ENCODE measurements around the gene FBXO34.

FBXO34 gene

GRCh38 chr14:55386037-55386808, 115.0 kb downstream of the FBXO34 start:
- peak; percentile 16 for DNase-seq

GRCh38 chr14:55387121-55387520, 115.9 kb downstream of the FBXO34 start:
- no peak for DNase-seq

- DNase-seq, result no peak
Measured at GRCh38 chr14:55388160-55388559, 116.9 kb downstream of the FBXO34 start.

DNA sequence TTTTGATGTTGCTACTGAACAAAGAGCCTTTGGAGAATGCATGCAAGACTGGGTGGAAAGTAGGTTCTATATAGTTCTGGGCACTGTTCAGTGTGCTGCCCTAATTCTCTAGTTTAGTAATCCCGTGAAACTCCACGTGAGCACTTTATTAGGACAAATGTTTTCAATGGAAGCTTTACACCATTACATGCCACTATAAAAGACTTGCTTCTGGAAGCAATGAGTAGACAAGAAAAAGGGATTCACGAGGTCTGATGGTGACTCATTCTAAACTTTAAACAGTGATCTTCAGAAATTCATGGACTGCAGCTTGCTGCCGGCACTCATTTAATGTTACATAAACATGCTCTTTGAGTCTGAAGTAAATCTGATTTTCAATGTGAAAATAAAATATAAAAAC, 118.1 kb downstream of the FBXO34 start:
- no peak for DNase-seq

GRCh38 chr14:55398679-55399078, 127.5 kb downstream of the FBXO34 start:
- DNase-seq, result no peak

- no peak for DNase-seq
Measured at GRCh38 chr14:55399183-55399582, 128.0 kb downstream of the FBXO34 start.

- DNase-seq, result no peak
Measured at GRCh38 chr14:55399852-55400251, 128.6 kb downstream of the FBXO34 start.

DNA sequence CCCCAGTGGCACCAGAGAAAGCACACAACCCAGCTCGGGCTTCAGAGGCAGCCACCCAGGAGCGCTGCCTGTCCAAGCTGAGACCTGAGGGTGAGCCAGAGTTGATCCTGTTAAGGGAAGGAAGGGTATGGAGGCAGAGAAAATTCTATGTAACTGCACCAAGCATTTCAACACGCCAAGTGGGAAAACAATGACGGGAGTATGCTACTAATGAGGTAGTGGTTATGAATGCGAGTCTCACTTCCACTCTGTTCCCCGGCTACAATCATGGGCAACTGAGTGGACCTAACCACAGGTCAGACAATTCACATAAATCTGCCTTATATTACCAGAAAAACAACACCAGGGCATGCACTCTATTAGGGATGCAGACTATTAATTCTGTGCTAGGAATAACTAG, 130.5 kb downstream of the FBXO34 start:
- no peak for DNase-seq

Data from CD4-positive, alpha-beta T cell treated with Interleukin-17A for 4 hours (primary cell).